Subcutaneous abdominal adipose tissue (tissue), 5 donors: ENCODE data around the gene ICAM5.

Source experiments
- H3K27ac ChIP-seq: one replicate; pipeline ENCODE4 v1.7.0; 2013; ENCODE audit warnings: low read depth, mild to moderate bottlenecking, inconsistent platforms, low read length, moderate library complexity
- H3K27me3 ChIP-seq, 5 donors: one replicate each; pipeline ENCODE4 v1.7.0; 2013; ENCODE audit warnings: low read length in 5 of 5, inconsistent platforms in 1 of 5; ENCODE audit not compliant: control insufficient read depth in 5 of 5, insufficient read depth in 4 of 5
- H3K36me3 ChIP-seq, 5 donors: one replicate each; pipeline ENCODE4 v1.7.0; 2013; ENCODE audit warnings: low read length in 5 of 5; ENCODE audit not compliant: control insufficient read depth in 5 of 5, insufficient read depth in 5 of 5
- H3K4me1 ChIP-seq, 5 donors: one replicate each; pipeline ENCODE4 v1.7.0; 2013; ENCODE audit warnings: low read length in 5 of 5, mild to moderate bottlenecking in 3 of 5, moderate library complexity in 1 of 5; ENCODE audit not compliant: control insufficient read depth in 5 of 5, insufficient read depth in 5 of 5
- H3K4me3 ChIP-seq, 5 donors: one replicate each; pipeline ENCODE4 v1.7.0; 2013; ENCODE audit warnings: low read length in 5 of 5, low read depth in 1 of 5
- H3K9ac ChIP-seq, 5 donors: one replicate each; pipeline ENCODE4 v1.7.0; 2013; ENCODE audit warnings: low read length in 5 of 5, mild to moderate bottlenecking in 4 of 5, moderate library complexity in 3 of 5
- H3K9me3 ChIP-seq, 5 donors: one replicate each; pipeline ENCODE4 v1.7.0; 2013; ENCODE audit warnings: low read length in 5 of 5; ENCODE audit not compliant: control insufficient read depth in 5 of 5
- donor health status: healthy.
- donor health status: healthy.
- donor health status: healthy.
- donor health status: healthy.
- donor health status: healthy.

ICAM5 gene

GRCh38 chr19:10256551-10256950, 33.2 kb upstream of the ICAM5 start:
- H3K9ac ChIP-seq, result no peak overlapping the region
- no peaks in the 10 kb centered on the region for H3K27me3 ChIP-seq
- no peak overlapping the region for H3K4me3 ChIP-seq
- H3K27ac ChIP-seq, result no peak overlapping the region
- H3K36me3 ChIP-seq, result peaks cover 0 to 50% (median 49%) of the 10 kb centered on the region in 5 donors
- H3K4me1 ChIP-seq, result peaks cover 0 to 15% (median 10%) of the 10 kb centered on the region in 5 donors
- H3K9me3 ChIP-seq, result no peaks in the 10 kb centered on the region

GRCh38 chr19:10256970-10257615, 32.7 kb upstream of the ICAM5 start:
- no peak overlapping the region for H3K27ac ChIP-seq
- no peaks in the 10 kb centered on the region for H3K9me3 ChIP-seq
- peaks cover 0 to 50% (median 49%) of the 10 kb centered on the region in 5 donors for H3K36me3 ChIP-seq
- no peaks in the 10 kb centered on the region for H3K27me3 ChIP-seq
- no peak overlapping the region for H3K9ac ChIP-seq
- no peak overlapping the region for H3K4me3 ChIP-seq
- H3K4me1 ChIP-seq, result peaks cover 0 to 13% (median 10%) of the 10 kb centered on the region in 5 donors

GRCh38 chr19:10258080-10258710, 31.6 kb upstream of the ICAM5 start:
- Histone ChIP-seq H3K4me3 (no peak overlapping the region), H3K27ac (no peak overlapping the region), H3K4me1 (peaks cover 0 to 4% (median 0%) of the 10 kb centered on the region in 5 donors), H3K27me3 (no peaks in the 10 kb centered on the region), H3K36me3 (peaks cover 0 to 50% (median 49%) of the 10 kb centered on the region in 5 donors), H3K9ac (no peak overlapping the region), H3K9me3 (no peaks in the 10 kb centered on the region)

- H3K4me3 ChIP-seq, result no peak overlapping the region
- H3K27ac ChIP-seq, result no peak overlapping the region
These were observed 30.4 kb upstream of the ICAM5 start for GRCh38 chr19:10259162-10259905.

GRCh38 chr19:10260141-10260584, 29.6 kb upstream of the ICAM5 start:
- no peak overlapping the region for H3K4me3 ChIP-seq
- H3K9me3 ChIP-seq, result no peaks in the 10 kb centered on the region
- H3K9ac ChIP-seq, result no peak overlapping the region
- peaks cover 0 to 4% (median 0%) of the 10 kb centered on the region in 5 donors for H3K4me1 ChIP-seq
- H3K27ac ChIP-seq, result no peak overlapping the region
- no peaks in the 10 kb centered on the region for H3K27me3 ChIP-seq
- H3K36me3 ChIP-seq, result peaks cover 0 to 38% (median 38%) of the 10 kb centered on the region in 5 donors

More at GRCh38 chr19:10259162-10259905, 30.4 kb upstream of the ICAM5 start:
- H3K27me3 ChIP-seq, result no peaks in the 10 kb centered on the region
- no peak overlapping the region for H3K9ac ChIP-seq
- peaks cover 0 to 4% (median 0%) of the 10 kb centered on the region in 5 donors for H3K4me1 ChIP-seq
- H3K36me3 ChIP-seq, result peaks cover 0 to 46% (median 44%) of the 10 kb centered on the region in 5 donors
- no peaks in the 10 kb centered on the region for H3K9me3 ChIP-seq

GRCh38 chr19:10262771-10263170, 27.0 kb upstream of the ICAM5 start:
- no peaks in the 10 kb centered on the region for H3K9me3 ChIP-seq
- H3K4me1 ChIP-seq, result peaks cover 0 to 9% (median 0%) of the 10 kb centered on the region in 5 donors
- no peak overlapping the region for H3K4me3 ChIP-seq
- peaks cover 0 to 18% (median 15%) of the 10 kb centered on the region in 5 donors for H3K36me3 ChIP-seq
- H3K27ac ChIP-seq, result no peak overlapping the region
- H3K27me3 ChIP-seq, result no peaks in the 10 kb centered on the region
- H3K9ac ChIP-seq, result no peak overlapping the region

- Histone ChIP-seq H3K9me3 (peaks cover 0 to 3% (median 0%) of the 10 kb centered on the region in 5 donors), H3K4me3 (no peak overlapping the region), H3K27me3 (peaks cover 0 to 20% (median 0%) of the 10 kb centered on the region in 5 donors), H3K4me1 (peaks cover 18 to 40% (median 28%) of the 10 kb centered on the region in 5 donors), H3K27ac (no peak overlapping the region), H3K9ac (no peak overlapping the region), H3K36me3 (peaks cover 0 to 4% (median 0%) of the 10 kb centered on the region in 5 donors)
These were observed 23.0 kb upstream of the ICAM5 start for GRCh38 chr19:10266706-10267105.

- peaks cover 21 to 53% (median 35%) of the 10 kb centered on the region in 5 donors for H3K4me1 ChIP-seq
- H3K9me3 ChIP-seq, result peaks cover 0 to 3% (median 0%) of the 10 kb centered on the region in 5 donors
- H3K4me3 ChIP-seq, result peak overlapping the region in 3 of 5 donors; percentile 13 to 42 (median 21)
- H3K9ac ChIP-seq, result peak overlapping the region in 2 of 5 donors; percentile 16 to 78
- peaks cover 0 to 8% (median 0%) of the 10 kb centered on the region in 5 donors for H3K36me3 ChIP-seq
- peak overlapping the region; percentile 88 for H3K27ac ChIP-seq
- H3K27me3 ChIP-seq, result peaks cover 0 to 20% (median 0%) of the 10 kb centered on the region in 5 donors
These were observed 21.7 kb upstream of the ICAM5 start for GRCh38 chr19:10268071-10268470.

- H3K9me3 ChIP-seq, result peaks cover 0 to 3% (median 0%) of the 10 kb centered on the region in 5 donors
- H3K27me3 ChIP-seq, result peaks cover 0 to 20% (median 0%) of the 10 kb centered on the region in 5 donors
- H3K36me3 ChIP-seq, result peaks cover 0 to 8% (median 2%) of the 10 kb centered on the region in 5 donors
- peaks cover 21 to 53% (median 35%) of the 10 kb centered on the region in 5 donors for H3K4me1 ChIP-seq
- H3K27ac ChIP-seq, result peak overlapping the region; percentile 88
- H3K4me3 ChIP-seq, result peak overlapping the region in 4 of 5 donors; percentile 61 to 82 (median 78)
- H3K9ac ChIP-seq, result peak overlapping the region; percentile 70 to 87 (median 83)
These were observed 20.2 kb upstream of the ICAM5 start for GRCh38 chr19:10269333-10270179.
